ENCODE data around the gene MKX.
A peak's percentile ranks its signal among the peaks of the same experiment; 100 is the strongest.

MKX gene

DNA sequence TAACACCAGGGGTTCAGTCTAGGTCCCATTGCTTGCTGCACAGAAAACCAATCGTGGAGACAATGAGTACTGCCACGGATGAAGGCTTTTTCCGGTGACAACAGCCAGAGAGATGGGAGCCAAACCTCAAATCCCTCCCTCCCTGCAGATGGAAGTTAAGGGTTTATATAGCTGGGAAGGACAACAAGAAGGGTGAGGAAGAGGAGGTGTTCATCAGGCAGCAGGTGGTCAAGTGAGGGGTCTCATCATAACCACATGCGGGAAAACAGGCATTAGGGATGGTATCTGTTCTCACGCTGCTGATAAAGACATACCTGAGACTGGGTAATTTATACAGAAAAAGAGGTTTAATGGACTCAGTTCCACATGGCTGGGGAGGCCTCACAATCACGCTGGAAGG lies 91.3 kb downstream of the MKX start:
- TF ChIP-seq, protein P1, sequence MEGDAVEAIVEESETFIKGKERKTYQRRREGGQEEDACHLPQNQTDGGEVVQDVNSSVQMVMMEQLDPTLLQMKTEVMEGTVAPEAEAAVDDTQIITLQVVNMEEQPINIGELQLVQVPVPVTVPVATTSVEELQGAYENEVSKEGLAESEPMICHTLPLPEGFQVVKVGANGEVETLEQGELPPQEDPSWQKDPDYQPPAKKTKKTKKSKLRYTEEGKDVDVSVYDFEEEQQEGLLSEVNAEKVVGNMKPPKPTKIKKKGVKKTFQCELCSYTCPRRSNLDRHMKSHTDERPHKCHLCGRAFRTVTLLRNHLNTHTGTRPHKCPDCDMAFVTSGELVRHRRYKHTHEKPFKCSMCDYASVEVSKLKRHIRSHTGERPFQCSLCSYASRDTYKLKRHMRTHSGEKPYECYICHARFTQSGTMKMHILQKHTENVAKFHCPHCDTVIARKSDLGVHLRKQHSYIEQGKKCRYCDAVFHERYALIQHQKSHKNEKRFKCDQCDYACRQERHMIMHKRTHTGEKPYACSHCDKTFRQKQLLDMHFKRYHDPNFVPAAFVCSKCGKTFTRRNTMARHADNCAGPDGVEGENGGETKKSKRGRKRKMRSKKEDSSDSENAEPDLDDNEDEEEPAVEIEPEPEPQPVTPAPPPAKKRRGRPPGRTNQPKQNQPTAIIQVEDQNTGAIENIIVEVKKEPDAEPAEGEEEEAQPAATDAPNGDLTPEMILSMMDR (conservative IDR thresholded peaks at IDR 0.05; ENCODE audit: control insufficient read depth, insufficient read depth, low read depth, low read length), result no peak
- no peak for DNase-seq (ENCODE audit: low read depth)
- no peak overlapping the region for H3K4me3 ChIP-seq (ENCODE audit: control insufficient read depth, low read depth, low read length)

DNA sequence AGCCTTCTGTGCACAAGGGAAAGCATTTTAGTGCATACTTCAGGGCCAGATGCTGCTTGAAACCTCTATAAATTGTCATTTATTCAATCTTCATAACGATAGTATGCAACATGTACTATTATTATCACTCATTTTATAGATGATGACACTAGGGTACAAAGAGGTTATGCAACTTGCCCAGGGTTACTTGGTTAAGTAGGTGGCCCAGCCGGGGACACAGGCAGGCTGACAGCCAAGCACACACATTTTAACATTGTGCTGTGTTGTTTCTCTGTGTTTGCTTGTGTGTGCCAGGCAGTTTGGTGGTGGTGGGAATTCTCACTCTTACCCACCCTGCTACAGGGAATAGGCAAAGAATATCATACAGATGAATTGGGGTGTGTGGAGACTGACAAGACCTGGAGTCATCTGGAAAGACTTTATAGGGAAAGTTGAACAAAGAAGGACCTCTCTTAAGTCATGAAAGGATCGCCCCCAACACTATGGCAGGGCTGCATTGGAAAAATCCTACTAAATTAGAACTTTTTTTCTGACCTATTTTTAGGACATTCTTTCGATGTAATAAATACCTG lies 98.9 kb downstream of the MKX start:
- TF ChIP-seq, protein P1 (conservative IDR thresholded peaks at IDR 0.05; ENCODE audit: control insufficient read depth, insufficient read depth, low read depth, low read length), result no peak
- no peak overlapping the region for H3K4me3 ChIP-seq (ENCODE audit: control insufficient read depth, low read depth, low read length)
- DNase-seq (ENCODE audit: low read depth), result no peak

GRCh38 chr10:27646194-27646593 lies 99.4 kb downstream of the MKX start:
- H3K4me3 ChIP-seq (ENCODE audit: control insufficient read depth, low read depth, low read length), result no peak overlapping the region
- TF ChIP-seq, protein P1 (conservative IDR thresholded peaks at IDR 0.05; ENCODE audit: control insufficient read depth, insufficient read depth, low read depth, low read length), result no peak
- DNase-seq (ENCODE audit: low read depth), result peak; percentile 74

DNA sequence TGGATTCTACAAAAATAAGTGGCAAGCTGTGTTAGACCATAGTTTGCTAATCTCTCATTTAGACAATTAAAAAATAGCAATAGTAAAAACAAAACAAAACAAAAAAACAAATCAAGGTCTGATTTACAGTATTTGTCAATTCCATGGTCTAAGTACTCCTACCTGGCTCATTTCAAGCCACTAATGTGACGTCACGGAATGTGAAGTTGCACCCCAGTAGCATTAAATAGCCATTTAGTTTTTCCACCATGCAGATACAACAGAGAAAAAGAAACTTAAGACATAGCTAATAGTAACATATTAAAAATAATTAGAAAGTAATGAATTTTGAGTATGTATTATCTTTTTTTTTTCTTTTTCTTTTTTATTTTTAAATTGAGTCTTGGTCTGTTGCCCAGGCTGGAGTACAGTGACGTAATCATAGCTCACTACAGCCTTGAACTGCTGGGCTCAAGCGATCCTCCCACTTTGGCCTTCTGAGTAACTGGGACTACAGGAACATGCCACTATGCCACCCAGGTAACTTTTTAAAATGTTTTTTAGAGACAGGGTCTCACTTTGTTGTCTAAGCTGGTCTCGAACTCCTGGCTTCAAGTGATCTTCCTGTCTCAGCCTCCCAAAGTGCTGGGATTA lies 101.2 kb downstream of the MKX start:
- peak; percentile 50 for DNase-seq (ENCODE audit: low read depth)
- TF ChIP-seq, protein P1 (conservative IDR thresholded peaks at IDR 0.05; ENCODE audit: control insufficient read depth, insufficient read depth, low read depth, low read length), result no peak

GRCh38 chr10:27643301-27643700 lies 102.3 kb downstream of the MKX start:
- DNase-seq (ENCODE audit: low read depth), result no peak
- TF ChIP-seq, protein P1 (conservative IDR thresholded peaks at IDR 0.05; ENCODE audit: control insufficient read depth, insufficient read depth, low read depth, low read length), result no peak
- H3K4me3 ChIP-seq (ENCODE audit: control insufficient read depth, low read depth, low read length), result no peak overlapping the region

More for the DNA sequence above, 101.2 kb downstream of the MKX start:
- no peak overlapping the region for H3K4me3 ChIP-seq (ENCODE audit: control insufficient read depth, low read depth, low read length)

DNA sequence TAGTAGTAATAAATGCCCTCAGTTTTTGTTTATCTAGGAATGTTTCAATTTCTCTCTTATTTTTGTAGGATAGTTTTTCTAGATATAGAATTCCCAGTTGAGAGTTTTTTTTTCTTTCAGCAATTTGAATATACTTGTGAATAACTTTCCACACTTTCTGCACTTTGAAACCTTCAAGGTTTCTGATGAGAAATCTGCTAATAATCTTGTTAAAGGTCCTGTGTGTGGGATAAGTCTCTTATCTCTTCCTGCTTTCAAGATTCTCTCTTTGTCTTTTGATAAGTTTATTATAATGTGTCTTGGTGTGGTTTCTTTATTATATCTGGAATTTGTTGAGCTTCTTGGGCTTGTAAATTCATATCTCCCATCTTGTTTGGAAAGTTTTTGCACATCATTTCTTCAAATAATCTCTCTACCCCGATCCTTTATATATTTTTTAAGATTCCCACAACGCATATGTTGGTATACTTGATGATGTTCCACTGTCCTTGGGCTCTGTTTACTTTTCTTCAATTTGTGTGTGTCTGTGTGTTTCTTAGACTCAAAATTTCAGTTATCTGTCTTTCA lies 103.5 kb downstream of the MKX start:
- TF ChIP-seq, protein P1 (conservative IDR thresholded peaks at IDR 0.05; ENCODE audit: control insufficient read depth, insufficient read depth, low read depth, low read length), result no peak
- H3K4me3 ChIP-seq (ENCODE audit: control insufficient read depth, low read depth, low read length), result no peak overlapping the region
- no peak for DNase-seq (ENCODE audit: low read depth)

Data from fibroblast of mammary gland (primary cell).